ENCODE results near the gene DNAH5.

- TF ChIP-seq POLR2AphosphoS5 (IDR thresholded peaks at IDR 0.05) (no peak), CTCF (IDR thresholded peaks at IDR 0.05 in 8 of 11, conservative IDR thresholded peaks at IDR 0.05 in 3 of 11) (no peak)
These were observed 286.3 kb downstream of the DNAH5 start for GRCh38 chr5:13658152-13658551.
